ENCODE measurements around the gene RALGPS1. TPM values are rescaled to one million over a fixed set of nuclear protein-coding genes. Genes with fewer than 3 reads are reported as not detected.

Gene RALGPS1
- total and polyA plus RNA-seq, 2 of the 13 experiments (the other 11 are each of a cell fraction or from before 2014, with no cell fraction given) = 3.7 to 6.5 TPM

- peak; percentile 74 for TF ChIP-seq HNF1A (IDR thresholded peaks at IDR 0.05; ENCODE audit: low read depth)
- peak; percentile 58; the same call in 1 of the 2 replicates for TF ChIP-seq HNF1A (CRISPR knock-in tag; IDR thresholded peaks at IDR 0.05; ENCODE audit: borderline replicate concordance)
- TF ChIP-seq GABPA (IDR thresholded peaks at IDR 0.05; ENCODE audit: low read depth, low read length) = no peak; the same call in 1 of the 2 replicates
- peak; percentile 78 for TF ChIP-seq GABPA (CRISPR knock-in tag; IDR thresholded peaks at IDR 0.05; ENCODE audit: low read depth)
- TF ChIP-seq GABPB1 (CRISPR knock-in tag; IDR thresholded peaks at IDR 0.05) = peak; percentile 30; the same call in 1 of the 2 replicates
- TF ChIP-seq PCBP2 (optimal IDR thresholded peaks at IDR 0.05; ENCODE audit: low read depth, low read length, poor library complexity, severe bottlenecking) = no peak
- 0 out of 2 replicates have a peak, but pooled peaks have one; percentile 15 for TF ChIP-seq RFXANK (CRISPR knock-in tag; IDR thresholded peaks at IDR 0.05)
- TF ChIP-seq IRF9 (CRISPR knock-in tag; IDR thresholded peaks at IDR 0.05; ENCODE audit: borderline replicate concordance) = 0 out of 2 replicates have a peak, but pooled peaks have one; percentile 18
- TF ChIP-seq ZNF576 (CRISPR knock-in tag; IDR thresholded peaks at IDR 0.05) = no peak
- peak; percentile 63 for TF ChIP-seq HNF1B (CRISPR knock-in tag; IDR thresholded peaks at IDR 0.05)
- TF ChIP-seq ELF1 (CRISPR knock-in tag; IDR thresholded peaks at IDR 0.05) = peak; percentile 33; the same call in 1 of the 2 replicates
- TF ChIP-seq TARDBP (CRISPR knock-in tag; IDR thresholded peaks at IDR 0.05) = 0 out of 2 replicates have a peak, but pooled peaks have one; percentile 41
- TF ChIP-seq HNF4A (CRISPR knock-in tag; IDR thresholded peaks at IDR 0.05) = peak; percentile 19; the same call in 1 of the 2 replicates
- TF ChIP-seq PAXIP1 (CRISPR knock-in tag; conservative IDR thresholded peaks at IDR 0.05) = peak; percentile 24; the same call in 1 of the 2 replicates
- TF ChIP-seq ELF3 (CRISPR knock-in tag; IDR thresholded peaks at IDR 0.05) = peak; percentile 69
- no peak for TF ChIP-seq ATF6 (CRISPR knock-in tag; conservative IDR thresholded peaks at IDR 0.05)
- TF ChIP-seq ZNF232 (CRISPR knock-in tag; IDR thresholded peaks at IDR 0.05; ENCODE audit: borderline replicate concordance) = peak; percentile 28; the same call in 1 of the 2 replicates
These were observed 25.2 kb downstream of the RALGPS1 start (continued) for GRCh38 chr9:126939821-126940221.

All from HepG2 (cell line).